Raji (cell line): ENCODE data around the gene KSR1.

Experiments
- POLR2A ChIP-seq: IDR thresholded peaks from 2 replicates; pipeline ENCODE4 v1.6.1; 2011; ENCODE audit warnings: low read depth, low read length, control low read depth; ENCODE audit not compliant: insufficient read depth

Gene KSR1

DNA sequence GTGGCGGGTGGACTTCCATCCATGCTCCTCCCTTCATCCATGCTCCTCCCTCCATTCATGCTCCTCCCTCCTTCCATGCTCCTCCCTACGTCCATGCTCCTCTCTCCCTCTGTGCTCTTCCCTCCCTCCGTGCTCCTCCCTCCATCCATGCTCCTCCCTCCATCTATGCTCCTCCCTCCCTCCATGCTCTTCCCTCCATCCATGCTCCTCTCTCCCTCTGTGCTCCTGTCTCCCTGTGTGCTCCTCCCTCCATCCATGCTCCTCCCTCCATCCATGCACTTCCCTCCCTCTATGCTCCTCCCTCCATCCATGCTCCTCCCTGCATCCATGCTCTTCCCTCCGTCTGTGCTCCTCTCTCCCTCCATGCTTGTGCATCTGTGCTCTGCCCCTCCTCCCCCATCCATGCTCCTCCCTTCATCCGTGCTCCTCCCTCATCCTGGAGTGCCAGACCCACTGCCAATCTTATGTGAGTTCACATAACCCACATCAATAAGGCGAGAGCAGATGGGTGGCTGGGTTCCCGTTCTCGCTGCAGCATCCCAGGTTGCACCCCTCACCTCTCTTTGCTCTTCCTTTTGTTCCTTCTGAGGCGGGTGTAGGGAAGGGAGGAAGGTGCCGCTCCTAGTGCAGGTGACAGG is 22.8 kb downstream of the KSR1 start:
- no peak for TF ChIP-seq POLR2A

GRCh38 chr17:27479838-27480237 is 23.6 kb downstream of the KSR1 start:
- TF ChIP-seq POLR2A: no peak

DNA sequence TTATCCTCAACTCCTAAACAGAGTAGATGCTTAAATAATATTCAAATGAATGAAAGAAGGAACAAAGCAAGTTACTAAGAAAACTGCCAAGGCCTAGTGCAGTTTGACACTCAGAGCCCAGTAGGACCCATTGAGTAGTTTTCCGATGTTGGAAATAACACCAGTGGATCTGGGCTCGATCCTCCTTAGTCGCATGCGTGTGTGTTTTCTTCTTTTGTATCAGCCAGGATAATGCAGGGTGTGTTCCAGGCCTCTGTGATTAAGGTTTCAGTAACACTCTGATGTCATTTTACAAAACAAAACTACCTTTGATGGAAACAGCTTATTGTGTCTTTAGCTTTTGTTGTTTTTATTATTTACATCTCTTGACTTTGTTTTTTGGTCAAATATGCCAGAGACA is 24.5 kb downstream of the KSR1 start:
- no peak for TF ChIP-seq POLR2A

DNA sequence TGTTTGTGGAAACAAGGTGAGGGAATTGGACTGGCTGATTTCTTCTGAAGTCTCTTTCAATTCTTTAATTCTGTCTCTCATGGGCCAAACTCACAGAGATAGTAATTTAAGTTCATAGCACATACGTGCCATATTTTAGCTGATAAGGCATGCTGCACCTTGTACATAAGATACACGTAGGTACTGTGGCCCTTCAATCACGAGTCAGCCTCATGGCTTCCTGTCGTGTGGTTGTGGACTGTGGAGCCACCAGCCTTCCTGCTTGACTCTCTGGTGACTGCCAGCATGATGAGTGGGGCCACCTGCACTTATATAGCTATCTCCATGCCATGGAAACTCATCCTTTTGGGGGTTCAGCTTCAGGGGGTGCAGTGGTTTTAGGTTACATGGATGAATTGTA is 25.1 kb downstream of the KSR1 start:
- TF ChIP-seq POLR2A: no peak

- no peak for TF ChIP-seq POLR2A
Observed at GRCh38 chr17:27485125-27485524, 28.9 kb downstream of the KSR1 start.

DNA sequence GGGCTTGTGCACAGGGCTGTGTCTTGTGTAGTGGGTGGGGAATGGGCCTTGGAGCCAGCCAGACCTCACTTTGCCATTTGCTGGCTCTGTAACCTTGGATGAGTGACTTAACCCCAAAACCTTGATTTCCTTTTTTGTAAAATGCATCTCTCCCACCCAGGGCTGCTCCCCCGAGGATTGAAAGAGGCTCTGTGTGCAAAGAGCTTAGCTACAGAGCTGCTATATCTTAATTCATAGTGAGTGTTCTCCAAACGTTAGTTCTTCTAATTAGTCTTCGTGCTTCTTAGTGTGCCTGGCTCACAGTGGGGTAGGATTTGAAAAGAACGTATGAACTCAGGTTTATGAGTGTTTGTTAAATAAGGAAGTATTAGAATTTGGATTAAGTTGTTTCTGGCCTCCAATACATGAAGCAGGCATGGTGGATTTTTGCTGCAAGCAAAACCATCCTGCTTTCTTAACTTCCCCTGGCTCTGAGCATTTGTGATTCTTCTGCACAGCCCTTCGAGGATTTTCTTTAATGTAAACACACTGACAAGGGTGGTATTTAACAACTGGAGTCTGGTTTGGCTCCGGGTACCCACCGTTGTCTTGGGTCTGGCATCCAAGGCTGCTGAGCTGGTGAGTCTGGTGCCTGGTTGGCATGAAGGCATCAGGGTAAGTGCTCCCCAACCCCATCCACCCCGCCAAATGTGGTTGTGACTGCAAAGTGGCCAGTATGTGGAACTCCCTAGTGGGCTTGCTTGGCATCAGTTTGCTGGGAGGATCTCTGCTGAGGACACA is 29.7 kb downstream of the KSR1 start:
- TF ChIP-seq POLR2A: no peak

DNA sequence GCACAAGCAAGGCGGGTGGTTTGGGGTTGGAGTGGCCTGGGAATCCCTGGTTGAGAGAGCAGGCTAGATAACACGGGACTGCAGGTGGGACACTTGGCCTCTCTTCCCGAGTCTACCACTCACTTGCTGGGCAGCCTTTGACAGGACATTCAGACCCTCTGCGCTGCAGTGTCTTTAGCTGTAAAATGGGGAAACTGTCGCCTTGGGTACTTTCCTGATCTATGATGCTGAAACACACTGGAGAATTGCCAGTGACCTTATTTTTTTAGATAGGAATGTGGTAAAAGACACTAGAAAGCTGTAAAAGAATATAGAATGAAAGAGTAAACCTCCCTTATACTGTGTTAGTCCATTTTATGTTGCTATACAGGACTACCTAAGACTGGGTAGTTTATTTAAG is 30.5 kb downstream of the KSR1 start:
- no peak for TF ChIP-seq POLR2A

- TF ChIP-seq POLR2A: no peak
Observed at GRCh38 chr17:27488231-27488630, 32.0 kb downstream of the KSR1 start.

DNA sequence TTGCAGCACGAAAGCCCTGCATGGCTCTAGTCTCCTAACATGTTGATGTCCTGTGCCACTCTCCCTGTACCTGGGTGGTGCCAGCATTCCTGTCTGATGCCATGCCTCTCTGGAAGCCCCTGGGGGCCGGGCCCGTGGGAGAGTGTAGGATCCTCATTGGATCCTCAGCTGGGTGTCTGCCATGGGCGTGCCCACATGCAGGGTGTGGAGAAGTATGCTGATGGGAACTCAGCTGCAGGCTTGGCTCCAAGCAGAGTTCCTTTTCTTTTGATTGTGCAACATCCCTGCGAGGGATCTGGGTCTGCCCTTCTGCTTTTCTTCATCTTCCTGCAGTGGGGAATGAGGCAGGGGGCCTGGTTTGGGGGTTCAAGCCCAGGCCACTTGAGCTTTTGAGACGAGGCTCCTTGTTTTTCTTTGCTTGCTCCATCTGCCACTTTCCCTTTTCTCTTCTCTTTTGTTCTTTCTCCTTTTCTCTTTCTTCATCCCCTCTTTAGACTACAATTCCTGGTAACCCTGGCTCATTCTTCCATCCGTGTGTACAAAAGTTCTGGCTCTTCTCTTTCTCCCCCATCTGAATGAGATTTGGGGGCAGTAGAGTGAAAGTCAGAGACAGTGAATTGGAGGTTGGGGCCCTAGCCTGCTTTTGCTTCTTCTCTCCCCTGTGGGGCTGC is 32.9 kb downstream of the KSR1 start:
- no peak for TF ChIP-seq POLR2A

GRCh38 chr17:27490391-27490790 is 34.1 kb downstream of the KSR1 start:
- no peak for TF ChIP-seq POLR2A

- TF ChIP-seq POLR2A: no peak
Observed at GRCh38 chr17:27491713-27492190, 35.5 kb downstream of the KSR1 start.

GRCh38 chr17:27492470-27492869 is 36.2 kb downstream of the KSR1 start:
- TF ChIP-seq POLR2A: no peak

- TF ChIP-seq POLR2A: no peak
Observed at GRCh38 chr17:27493088-27493487, 36.8 kb downstream of the KSR1 start.

DNA sequence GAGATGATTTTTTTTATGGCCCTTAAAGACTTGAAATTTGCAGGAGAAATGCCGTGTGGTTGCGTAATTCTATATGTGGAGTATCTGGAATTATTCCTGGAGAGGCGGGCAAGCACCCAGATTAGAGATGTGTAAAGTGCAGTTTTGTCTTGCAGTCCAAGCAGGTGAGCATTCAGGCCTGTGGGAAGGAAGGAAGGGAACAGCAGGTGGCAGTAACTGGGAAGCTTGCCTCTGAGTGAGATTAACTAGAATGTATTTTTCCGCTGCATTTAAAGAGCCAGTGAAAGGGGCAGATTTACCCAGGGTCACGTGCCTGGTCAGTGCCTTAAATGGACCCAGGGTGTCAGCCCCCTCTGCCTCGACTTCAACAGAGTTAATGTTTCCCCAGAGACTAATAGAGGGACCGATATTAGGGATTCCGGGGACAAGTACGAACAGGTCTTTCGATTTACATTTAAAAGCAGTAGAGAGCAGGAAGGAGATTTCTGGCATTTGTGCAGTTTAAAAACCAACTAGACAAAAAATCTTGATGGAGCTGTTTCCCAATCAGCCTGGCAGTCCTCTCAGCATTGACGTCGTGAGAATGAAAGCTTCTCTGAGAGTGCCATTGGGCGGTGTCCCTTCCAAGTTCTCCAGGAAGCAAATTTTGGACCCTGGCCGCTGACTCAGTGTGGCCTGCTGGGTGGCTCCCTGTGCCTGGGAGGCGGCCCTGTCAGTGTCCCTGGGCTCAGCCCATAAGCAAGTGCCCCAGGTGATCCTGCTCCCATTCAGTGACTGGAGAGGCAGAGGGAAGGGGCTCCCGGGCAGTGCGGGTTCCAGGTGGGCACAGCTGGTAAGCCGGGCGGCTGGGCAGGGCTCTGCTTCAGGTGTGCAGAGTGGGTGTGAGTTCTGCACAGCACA is 38.2 kb downstream of the KSR1 start:
- no peak for TF ChIP-seq POLR2A

DNA sequence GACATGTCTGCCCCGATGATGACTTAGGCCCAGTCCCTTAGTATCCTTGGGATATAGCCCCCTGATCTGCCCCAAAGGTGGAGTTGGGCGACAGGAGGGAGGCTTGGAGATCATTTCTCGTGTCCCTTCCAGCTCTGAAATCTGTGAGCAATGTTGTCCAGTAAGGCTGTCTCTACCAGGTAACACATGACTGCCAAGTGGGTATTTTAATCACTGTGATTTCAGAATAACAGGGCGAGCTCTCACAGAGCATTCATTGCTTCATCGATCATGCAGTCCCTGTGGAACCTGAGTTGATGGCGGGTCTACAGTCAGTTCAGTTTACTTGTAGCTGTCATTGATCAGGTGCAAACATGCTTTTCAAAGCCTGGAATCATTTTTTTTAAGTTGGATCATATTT is 39.2 kb downstream of the KSR1 start:
- no peak for TF ChIP-seq POLR2A
